H1 (cell line): ENCODE data around the gene PINLYP. TPM values are rescaled to one million over a fixed set of nuclear protein-coding genes. Genes with fewer than 3 reads are reported as not detected.

Experiments used
- CTCF ChIA-PET: fragments of 300-600 bp; sonication (Branson Sonifier 250); formaldehyde crosslinking; loops from one replicate; lab custom pipeline; 2021; ENCODE audit not compliant: partially characterized antibody; lab: Charles Lee
- POLR2A ChIA-PET: fragments of 300-600 bp; sonication (Branson Sonifier 250); formaldehyde crosslinking; loops from one replicate; lab custom pipeline; 2021; ENCODE audit warnings: inconsistent platforms; ENCODE audit not compliant: partially characterized antibody; lab: Charles Lee
- DNase-seq, 2 experiments: peaks; one replicate each; pipeline versions ENCODE4 v3.0.0 to v3.0.0-alpha.2; 2010 to 2022; ENCODE audit warnings: low spot score in 2 of 2, low read depth in 1 of 2, mixed read lengths in 1 of 2
- FAIRE-seq: peaks from 2 replicates; lab custom pipeline; 2011; peaks lifted over from hg19 to GRCh38; lab: Jason Lieb, UNC
- H2AFZ ChIP-seq: 2 replicates; pipeline ENCODE4 v1.8.1; 2012; ENCODE audit warnings: low read length, inconsistent platforms
- H2AK5ac ChIP-seq: 2 replicates; pipeline ENCODE4 v1.6.1; 2013; ENCODE audit warnings: low read depth, low read length
- H2BK120ac ChIP-seq: replicated peaks from 2 replicates; pipeline ENCODE3; 2013; ENCODE audit warnings: low read depth, low read length, inconsistent platforms
- H2BK12ac ChIP-seq: 2 replicates; pipeline ENCODE4 v1.6.1; 2013; ENCODE audit warnings: low read depth, low read length
- H2BK15ac ChIP-seq: 2 replicates; pipeline ENCODE4 v1.6.1; 2013; ENCODE audit warnings: low read length
- H2BK20ac ChIP-seq: 2 replicates; pipeline ENCODE4 v1.6.1; 2013; ENCODE audit warnings: low read length
- H2BK5ac ChIP-seq: 2 replicates; pipeline ENCODE4 v1.6.1; 2013; ENCODE audit warnings: low read depth, low read length
- H3K14ac ChIP-seq: 2 replicates; pipeline ENCODE4 v1.6.1; 2013; ENCODE audit warnings: inconsistent platforms; ENCODE audit not compliant: insufficient read length
- H3K18ac ChIP-seq: 2 replicates; pipeline ENCODE4 v1.6.1; 2013; ENCODE audit warnings: low read length; ENCODE audit errors: extremely low read depth
- H3K23ac ChIP-seq: 2 replicates; pipeline ENCODE4 v1.6.1; 2013; ENCODE audit warnings: inconsistent platforms; ENCODE audit not compliant: insufficient read length
- H3K23me2 ChIP-seq: 2 replicates; pipeline ENCODE4 v1.6.1; 2013; ENCODE audit warnings: low read depth, low read length
- H3K27ac ChIP-seq: 2 replicates; pipeline ENCODE4 v1.6.1; 2011; ENCODE audit warnings: low read depth, low read length, inconsistent platforms
- H3K27me3 ChIP-seq, 4 experiments: replicated peaks in 1 of 4; 1 replicate in 1 of 4; 2 replicates in 3 of 4; pipeline versions ENCODE4 v1.6.1 to v1.8.1; 2011 to 2013; ENCODE audit warnings: low read length in 3 of 4, mild to moderate bottlenecking in 3 of 4, inconsistent platforms in 2 of 4, mixed read lengths in 2 of 4, moderate library complexity in 1 of 4; ENCODE audit not compliant: control insufficient read depth in 3 of 4, insufficient read depth in 3 of 4; ENCODE audit errors: extremely low read depth in 1 of 4
- H3K36me3 ChIP-seq, 4 experiments: 2 replicates each; pipeline versions ENCODE4 v1.6.1 to v1.8.1; 2011 to 2013; ENCODE audit warnings: mild to moderate bottlenecking in 4 of 4, low read length in 3 of 4, moderate library complexity in 2 of 4, control low read depth in 1 of 4, inconsistent platforms in 1 of 4; ENCODE audit not compliant: insufficient read depth in 4 of 4, control insufficient read depth in 2 of 4
- H3K4ac ChIP-seq: replicated peaks from 2 replicates; pipeline ENCODE3; 2013; ENCODE audit warnings: low read length, low read depth, mixed read lengths, inconsistent platforms; ENCODE audit not compliant: insufficient read length
- H3K4me1 ChIP-seq, 4 experiments: replicated peaks in 1 of 4; 1 replicate in 1 of 4; 2 replicates in 3 of 4; pipeline versions ENCODE4 v1.6.1 to v1.8.1; 2011 to 2013; ENCODE audit warnings: low read length in 3 of 4, inconsistent platforms in 2 of 4, mixed read lengths in 1 of 4; ENCODE audit not compliant: insufficient read depth in 4 of 4, control insufficient read depth in 3 of 4
- H3K4me2 ChIP-seq, 2 experiments: 2 replicates each; pipeline versions ENCODE4 v1.6.1 to v1.8.1; 2011 to 2013; ENCODE audit warnings: low read depth in 2 of 2, low read length in 2 of 2, control low read depth in 1 of 2, inconsistent platforms in 1 of 2, mild to moderate bottlenecking in 1 of 2; ENCODE audit not compliant: insufficient read depth in 1 of 2
- H3K4me3 ChIP-seq, 4 experiments: fragments of 200-600, 300-600 bp in 1 of 4; sonication (generic), shearing (Covaris generic), sonication (Bioruptor Twin) in 1 of 4; 2 replicates each; pipeline versions ENCODE4 v1.5.1 to v1.8.1; 2011 to 2016; ENCODE audit warnings: low read length in 4 of 4, low read depth in 3 of 4, control low read depth in 2 of 4, inconsistent platforms in 2 of 4, mild to moderate bottlenecking in 2 of 4, mixed read lengths in 1 of 4, moderate library complexity in 1 of 4; ENCODE audit not compliant: insufficient read depth in 2 of 4; ENCODE audit errors: extremely low read depth in 1 of 4
- H3K56ac ChIP-seq: replicated peaks from 2 replicates; pipeline ENCODE3; 2013; ENCODE audit warnings: low read depth, mild to moderate bottlenecking, mixed read lengths, low read length, inconsistent platforms; ENCODE audit not compliant: insufficient read length
- H3K79me1 ChIP-seq: 2 replicates; pipeline ENCODE4 v1.6.1; 2013; ENCODE audit warnings: low read depth, low read length, control low read depth
- H3K79me2 ChIP-seq, 2 experiments: 2 replicates each; pipeline versions ENCODE4 v1.6.1 to v1.8.1; 2012 to 2013; ENCODE audit warnings: low read length in 2 of 2, mild to moderate bottlenecking in 2 of 2, inconsistent platforms in 1 of 2; ENCODE audit not compliant: insufficient read depth in 2 of 2, control insufficient read depth in 1 of 2
- H3K9ac ChIP-seq, 4 experiments: replicated peaks in 1 of 4; 1 replicate in 1 of 4; 2 replicates in 3 of 4; pipeline versions ENCODE4 v1.6.1 to v1.8.1; 2011 to 2013; ENCODE audit warnings: low read depth in 3 of 4, low read length in 3 of 4, control low read depth in 2 of 4, mild to moderate bottlenecking in 2 of 4, moderate library complexity in 2 of 4, inconsistent platforms in 1 of 4; ENCODE audit errors: extremely low read depth in 1 of 4
- H3K9me3 ChIP-seq, 2 experiments: 2 replicates each; pipeline versions ENCODE4 v1.6.1 to v1.8.1; 2012 to 2013; ENCODE audit warnings: mild to moderate bottlenecking in 2 of 2, moderate library complexity in 2 of 2, control low read depth in 1 of 2, inconsistent platforms in 1 of 2, low read depth in 1 of 2, low read length in 1 of 2, mixed read lengths in 1 of 2; ENCODE audit not compliant: insufficient read depth in 2 of 2
- H4K20me1 ChIP-seq, 2 experiments: replicated peaks in 1 of 2; 2 replicates each; pipeline versions ENCODE3 to v1.8.1; 2011 to 2013; ENCODE audit warnings: inconsistent platforms in 2 of 2, low read length in 2 of 2, mild to moderate bottlenecking in 1 of 2; ENCODE audit not compliant: insufficient read depth in 2 of 2, control insufficient read depth in 1 of 2
- H4K5ac ChIP-seq: 2 replicates; pipeline ENCODE4 v1.6.1; 2013; ENCODE audit warnings: low read length, low read depth, mixed read lengths, inconsistent platforms; ENCODE audit not compliant: insufficient read length
- H4K8ac ChIP-seq: 2 replicates; pipeline ENCODE4 v1.8.0; 2013; ENCODE audit warnings: mild to moderate bottlenecking, moderate library complexity, low read length, inconsistent platforms; ENCODE audit not compliant: insufficient read depth; ENCODE audit errors: extremely low read depth
- H4K91ac ChIP-seq: replicated peaks from 2 replicates; pipeline ENCODE3; 2013; ENCODE audit warnings: low read length, mixed read lengths, inconsistent platforms; ENCODE audit not compliant: insufficient read length
- ASH2L ChIP-seq: fragments of 200-600, 300-600 bp; sonication (generic); IDR thresholded peaks from one replicate; pipeline ENCODE4 v1.7.1; 2017; ENCODE audit warnings: low read length
- ATF3 ChIP-seq: IDR thresholded peaks from 2 replicates; pipeline ENCODE4 v1.6.1; 2011; ENCODE audit warnings: low read depth, mild to moderate bottlenecking, low read length; ENCODE audit not compliant: insufficient read depth
- BACH1 ChIP-seq: IDR thresholded peaks from 2 replicates; pipeline ENCODE4 v1.6.1; 2012; ENCODE audit warnings: low read length, improper control_type of control experiment
- CBX5 ChIP-seq: fragments of 300-800, 300-1000 bp; sonication (generic); IDR thresholded peaks from 2 replicates; pipeline ENCODE4 v1.7.1; 2016; ENCODE audit warnings: antibody characterized with exemption, low read length, low read depth
- CHD1 ChIP-seq: IDR thresholded peaks from 2 replicates; pipeline ENCODE4 v1.6.1; 2012; ENCODE audit warnings: low read depth, low read length, improper control_type of control experiment
- EGR1 ChIP-seq: IDR thresholded peaks from 2 replicates; pipeline ENCODE4 v1.6.1; 2011; ENCODE audit warnings: low read depth, low read length, borderline replicate concordance
- GTF2F1 ChIP-seq: IDR thresholded peaks from 2 replicates; pipeline ENCODE4 v1.6.1; 2012; ENCODE audit warnings: low read depth, low read length, improper control_type of control experiment, borderline replicate concordance
- JUND ChIP-seq: IDR thresholded peaks from 2 replicates; pipeline ENCODE4 v1.6.1; 2011; ENCODE audit warnings: mild to moderate bottlenecking, improper control_type of control experiment, low read length
- NRF1 ChIP-seq: IDR thresholded peaks from 2 replicates; pipeline ENCODE4 v1.6.1; 2011; ENCODE audit warnings: mild to moderate bottlenecking, low read depth, low read length, improper control_type of control experiment
- RXRA ChIP-seq: IDR thresholded peaks from 2 replicates; pipeline ENCODE4 v1.6.1; 2011; ENCODE audit warnings: low read depth, mild to moderate bottlenecking, low read length, moderate library complexity; ENCODE audit not compliant: insufficient read depth
- SIN3A ChIP-seq, 2 experiments: IDR thresholded peaks in 1 of 2; conservative IDR thresholded peaks in 1 of 2; 2 replicates each; pipeline ENCODE4 v1.6.1; 2011 to 2012; ENCODE audit warnings: low read length in 2 of 2, improper control_type of control experiment in 1 of 2, low read depth in 1 of 2, mild to moderate bottlenecking in 1 of 2
- SRF ChIP-seq: IDR thresholded peaks from 2 replicates; pipeline ENCODE4 v1.6.1; 2011; ENCODE audit warnings: mild to moderate bottlenecking, low read depth, low read length, moderate library complexity
- SUZ12 ChIP-seq: fragments of 200-600 bp; sonication (generic); IDR thresholded peaks from 2 replicates; pipeline ENCODE4 v1.6.1; 2012; ENCODE audit warnings: mild to moderate bottlenecking, inconsistent platforms, low read length, moderate library complexity, mixed read lengths
- YY1 ChIP-seq: IDR thresholded peaks from 2 replicates; pipeline ENCODE4 v1.6.1; 2011; ENCODE audit warnings: low read depth, mild to moderate bottlenecking, low read length
- WGBS, 2 experiments: shearing (Covaris generic) in 1 of 2; methylation state at CpG; one replicate each; pipeline versions ENCODE4 v1.1.6 to v1.1.7; 2013 to 2015; ENCODE audit warnings: low lambda C conversion rate in 2 of 2, mixed read lengths in 2 of 2, inconsistent platforms in 1 of 2, low coverage in 1 of 2, missing lambda C conversion rate in 1 of 2; ENCODE audit not compliant: insufficient replicate concordance in 2 of 2, insufficient coverage in 1 of 2, insufficient read length in 1 of 2; ENCODE audit errors: extremely low coverage in 1 of 2, missing lambda C conversion rate in 1 of 2; 5-methylcytosine and 5-hydroxymethylcytosine counted together
- polyA plus RNA-seq, 7 experiments: library from polyadenylated mRNA; depleted of rRNA in 3 of 7; stranded (reverse) in 5 of 7; unstranded in 2 of 7; fragments of >200 nt in 5 of 7; fragments of 200-250 nt in 2 of 7; gene quantifications; 1 replicate in 5 of 7; 2 replicates in 1 of 7; 4 replicates in 1 of 7; pipeline versions ENCODE4 v1.2.1 to v1.2.3, GENCODE V29; 2011 to 2013; ENCODE audit warnings: missing spikeins in 2 of 7, mixed read lengths in 2 of 7
- total RNA-seq: library from RNA; stranded (reverse); fragmentation: NEBNext Ultra II Directional; extraction: Animal tissue kit (Norgen Biotek cat#: 25700); gene quantifications from 2 replicates; pipeline ENCODE4 v1.2.1, GENCODE V29; 2021

Gene PINLYP
- total and polyA plus RNA-seq, 2 of the 8 experiments (the other 6 are each of a cell fraction or from before 2014, with no cell fraction given), result 7.5 to 31.3 TPM

- POLR2A ChIA-PET, result interaction anchor here (1.2 to 1.6 kb wide), 2 partner anchors 19 to 22 kb away, joined by 3 to 4 read pairs; partner anchors contain the start of gene ZNF575
- FAIRE-seq, result no peak
These were observed 23.5 kb upstream of the PINLYP start for GRCh38 chr19:43552198-43552450.

More at GRCh38 chr19:43552198-43552450, 23.5 kb upstream of the PINLYP start:
- no peak overlapping the region for H3K4me3 ChIP-seq
- H3K18ac ChIP-seq, result no peak overlapping the region
- H3K4me2 ChIP-seq, result no peak overlapping the region
- H3K56ac ChIP-seq, result no peak overlapping the region
- no peak overlapping the region for H2BK5ac ChIP-seq
- no peak overlapping the region for H2BK12ac ChIP-seq
- DNase-seq, result no peak
- no peaks in the 10 kb centered on the region for H3K9me3 ChIP-seq
- no peak overlapping the region for H2AFZ ChIP-seq
- no peak overlapping the region for H3K23ac ChIP-seq
- H3K23me2 ChIP-seq, result no peaks in the 10 kb centered on the region
- peaks cover 5 to 28% (median 17%) of the 10 kb centered on the region in 4 experiments; a peak in 6 of 8 replicates for H3K36me3 ChIP-seq
- no peaks in the 10 kb centered on the region for H3K27me3 ChIP-seq
- WGBS, 2 experiments, result 94% methylated on average over 3 of the region's 3 CpGs; no CpG with 5 or more reads in 1 of the 2 experiments
- no peak overlapping the region for H3K27ac ChIP-seq
- no peak overlapping the region for H2BK20ac ChIP-seq
- no peak overlapping the region for H4K91ac ChIP-seq
- H3K79me2 ChIP-seq, result no peaks in the 10 kb centered on the region
- H2BK120ac ChIP-seq, result no peak overlapping the region
- TF ChIP-seq SIN3A (conservative IDR thresholded peaks at IDR 0.05 in 1 of 2, IDR thresholded peaks at IDR 0.05 in 1 of 2; ENCODE audit: low read depth in 1 of 2, low read length in 2 of 2) (no peak), RXRA (no peak), YY1 (no peak), SUZ12 (no peak), GTF2F1 (no peak), SRF (no peak), JUND (no peak), ATF3 (no peak), BACH1 (no peak), NRF1 (no peak), EGR1 (no peak), ASH2L (no peak), CBX5 (no peak), CHD1 (no peak)
- H4K20me1 ChIP-seq, result peaks cover 0 to 4% of the 10 kb centered on the region in 2 experiments
- H2BK15ac ChIP-seq, result no peak overlapping the region
- CTCF ChIA-PET, result interaction anchor here (0.7 to 10.7 kb wide), 5 partner anchors 9 to 241 kb away, joined by 3 to 122 read pairs (median 82); partner anchors contain the start of genes IRGQ, ZNF575 and ZNF576
- H4K8ac ChIP-seq, result no peak overlapping the region
- H3K79me1 ChIP-seq, result 0 out of 2 replicates have a peak, but pooled peaks cover 3% of the 10 kb centered on the region
- H3K14ac ChIP-seq, result no peak overlapping the region
- no peak overlapping the region for H4K5ac ChIP-seq
- 0 out of 7 replicates have a peak, but pooled peaks cover 0 to 2% (median 0%) of the 10 kb centered on the region in 4 experiments for H3K4me1 ChIP-seq
- no peak overlapping the region for H2AK5ac ChIP-seq
- no peak overlapping the region for H3K4ac ChIP-seq
- H3K9ac ChIP-seq, result no peak overlapping the region
